DND-41 (cell line): ENCODE measurements around the gene MYH7.
"Not testable (repeated sequence)": the region's sequence is repeated elsewhere in the genome, so short reads cannot be mapped to it uniquely, and the experiment has no call there.

Experiments used
- ATAC-seq: fragments of 200-7000 bp; cut with Tn5 transposase; 3 replicates; pipeline ENCODE4 v1.9.1; 2021; ENCODE audit warnings: low read depth; ENCODE audit not compliant: insufficient read depth
- DNase-seq: peaks from one replicate; pipeline ENCODE4 v3.0.0-alpha.2; 2020
- H2AFZ ChIP-seq: 2 replicates; pipeline ENCODE4 v1.6.0; 2012; ENCODE audit warnings: low read depth, low read length
- H3K27ac ChIP-seq: 2 replicates; pipeline ENCODE4 v1.5.1; 2012; ENCODE audit warnings: low read length, inconsistent platforms
- H3K27me3 ChIP-seq: fragments of 200-600 bp; sonication (generic); 2 replicates; pipeline ENCODE4 v1.6.0; 2012; ENCODE audit warnings: low read length, mild to moderate bottlenecking, inconsistent platforms; ENCODE audit not compliant: insufficient read depth, poor library complexity
- H3K36me3 ChIP-seq: 2 replicates; pipeline ENCODE4 v1.5.1; 2012; ENCODE audit warnings: low read length, inconsistent platforms; ENCODE audit not compliant: insufficient read depth
- H3K4me1 ChIP-seq: 2 replicates; pipeline ENCODE4 v1.5.1; 2012; ENCODE audit warnings: mild to moderate bottlenecking, low read length; ENCODE audit not compliant: insufficient read depth
- H3K4me2 ChIP-seq: 2 replicates; pipeline ENCODE4 v1.6.0; 2012; ENCODE audit warnings: mild to moderate bottlenecking, moderate library complexity, low read length, inconsistent platforms; ENCODE audit not compliant: insufficient read depth
- H3K4me3 ChIP-seq, 2 experiments: fragments of 200-600 bp in 1 of 2; shearing (Covaris generic) in 1 of 2; 2 replicates each; pipeline ENCODE4 v1.5.1; 2012 to 2016; ENCODE audit warnings: inconsistent platforms in 2 of 2, low read length in 2 of 2, mild to moderate bottlenecking in 2 of 2, low read depth in 1 of 2, moderate library complexity in 1 of 2
- H3K79me2 ChIP-seq: 2 replicates; pipeline ENCODE4 v1.6.0; 2012; ENCODE audit warnings: low read length, inconsistent platforms; ENCODE audit not compliant: insufficient read depth
- H3K9ac ChIP-seq: 2 replicates; pipeline ENCODE4 v1.6.0; 2012; ENCODE audit warnings: low read depth, mild to moderate bottlenecking, inconsistent platforms, low read length, moderate library complexity
- H3K9me3 ChIP-seq: 2 replicates; pipeline ENCODE4 v1.5.1; 2012; ENCODE audit warnings: low read length, moderate library complexity, mild to moderate bottlenecking, inconsistent platforms; ENCODE audit not compliant: insufficient read depth, severe bottlenecking
- H4K20me1 ChIP-seq: 2 replicates; pipeline ENCODE4 v1.6.0; 2012; ENCODE audit warnings: low read length; ENCODE audit not compliant: insufficient read depth
- EZH2 ChIP-seq: IDR thresholded peaks from 3 replicates; pipeline ENCODE4 v1.6.1; 2012; ENCODE audit warnings: borderline replicate concordance, low read depth, mild to moderate bottlenecking, moderate library complexity, low read length, inconsistent platforms; ENCODE audit not compliant: severe bottlenecking
- TF ChIP-seq, protein P1 (sequence below): IDR thresholded peaks from 2 replicates; pipeline ENCODE4 v1.5.1; 2012; ENCODE audit warnings: borderline replicate concordance, low read length, moderate library complexity, mild to moderate bottlenecking; ENCODE audit not compliant: poor library complexity, severe bottlenecking; ENCODE audit errors: extremely low read depth

MYH7 gene

DNA sequence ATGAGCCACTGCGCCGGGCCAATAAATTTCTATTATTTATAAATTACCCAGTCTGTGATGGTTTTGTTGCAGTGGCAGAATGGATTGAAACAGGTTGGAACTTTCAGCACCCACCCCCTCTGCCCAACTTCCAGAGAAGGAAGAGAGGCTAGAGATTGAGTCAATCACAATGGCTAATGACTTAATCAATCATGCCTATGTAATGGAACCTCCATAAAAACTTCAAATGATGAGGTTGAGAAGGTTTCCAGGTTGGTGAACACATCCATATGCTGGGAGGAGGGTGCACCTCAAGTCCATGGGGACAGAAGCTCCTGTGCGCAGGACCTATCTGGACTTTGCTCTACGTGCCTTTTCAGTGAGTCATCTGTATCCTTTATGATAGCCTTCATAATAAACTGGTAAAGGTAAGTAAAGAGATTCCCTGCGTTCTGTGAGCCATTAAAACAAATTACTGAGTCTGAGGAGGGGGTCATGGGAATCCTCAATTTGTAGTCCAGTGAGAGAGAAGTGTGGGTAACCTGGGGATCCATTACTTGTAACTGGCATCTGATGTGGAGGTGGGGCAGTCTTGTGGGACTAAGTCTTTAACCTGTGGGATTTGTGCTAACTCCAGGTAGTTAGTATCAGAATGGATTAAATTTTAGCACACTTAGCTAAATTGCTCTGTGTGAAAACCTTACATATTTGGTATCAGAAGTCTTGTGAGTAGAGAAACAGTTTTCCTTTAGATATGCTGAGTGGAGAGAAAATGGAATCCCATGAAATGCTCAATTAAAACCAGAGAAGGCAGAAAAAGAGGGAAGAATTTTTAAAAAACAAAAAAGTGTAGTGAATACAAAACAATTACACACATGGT lies 22.4 kb upstream of the MYH7 start:
- Histone ChIP-seq H3K4me2 (no peak overlapping the region), H3K36me3 (no peaks in the 10 kb centered on the region), H4K20me1 (no peaks in the 10 kb centered on the region), H3K9me3 (no peaks in the 10 kb centered on the region), H3K27me3 (no peaks in the 10 kb centered on the region), H3K27ac (no peak overlapping the region), H3K9ac (no peak overlapping the region), H3K4me3 (no peak overlapping the region), H3K79me2 (no peaks in the 10 kb centered on the region), H2AFZ (no peak overlapping the region), H3K4me1 (no peaks in the 10 kb centered on the region)
- TF ChIP-seq EZH2, result no peak
- TF ChIP-seq, protein P1, sequence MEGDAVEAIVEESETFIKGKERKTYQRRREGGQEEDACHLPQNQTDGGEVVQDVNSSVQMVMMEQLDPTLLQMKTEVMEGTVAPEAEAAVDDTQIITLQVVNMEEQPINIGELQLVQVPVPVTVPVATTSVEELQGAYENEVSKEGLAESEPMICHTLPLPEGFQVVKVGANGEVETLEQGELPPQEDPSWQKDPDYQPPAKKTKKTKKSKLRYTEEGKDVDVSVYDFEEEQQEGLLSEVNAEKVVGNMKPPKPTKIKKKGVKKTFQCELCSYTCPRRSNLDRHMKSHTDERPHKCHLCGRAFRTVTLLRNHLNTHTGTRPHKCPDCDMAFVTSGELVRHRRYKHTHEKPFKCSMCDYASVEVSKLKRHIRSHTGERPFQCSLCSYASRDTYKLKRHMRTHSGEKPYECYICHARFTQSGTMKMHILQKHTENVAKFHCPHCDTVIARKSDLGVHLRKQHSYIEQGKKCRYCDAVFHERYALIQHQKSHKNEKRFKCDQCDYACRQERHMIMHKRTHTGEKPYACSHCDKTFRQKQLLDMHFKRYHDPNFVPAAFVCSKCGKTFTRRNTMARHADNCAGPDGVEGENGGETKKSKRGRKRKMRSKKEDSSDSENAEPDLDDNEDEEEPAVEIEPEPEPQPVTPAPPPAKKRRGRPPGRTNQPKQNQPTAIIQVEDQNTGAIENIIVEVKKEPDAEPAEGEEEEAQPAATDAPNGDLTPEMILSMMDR, result no peak
- no peak for DNase-seq
- ATAC-seq, result no peak

DNA sequence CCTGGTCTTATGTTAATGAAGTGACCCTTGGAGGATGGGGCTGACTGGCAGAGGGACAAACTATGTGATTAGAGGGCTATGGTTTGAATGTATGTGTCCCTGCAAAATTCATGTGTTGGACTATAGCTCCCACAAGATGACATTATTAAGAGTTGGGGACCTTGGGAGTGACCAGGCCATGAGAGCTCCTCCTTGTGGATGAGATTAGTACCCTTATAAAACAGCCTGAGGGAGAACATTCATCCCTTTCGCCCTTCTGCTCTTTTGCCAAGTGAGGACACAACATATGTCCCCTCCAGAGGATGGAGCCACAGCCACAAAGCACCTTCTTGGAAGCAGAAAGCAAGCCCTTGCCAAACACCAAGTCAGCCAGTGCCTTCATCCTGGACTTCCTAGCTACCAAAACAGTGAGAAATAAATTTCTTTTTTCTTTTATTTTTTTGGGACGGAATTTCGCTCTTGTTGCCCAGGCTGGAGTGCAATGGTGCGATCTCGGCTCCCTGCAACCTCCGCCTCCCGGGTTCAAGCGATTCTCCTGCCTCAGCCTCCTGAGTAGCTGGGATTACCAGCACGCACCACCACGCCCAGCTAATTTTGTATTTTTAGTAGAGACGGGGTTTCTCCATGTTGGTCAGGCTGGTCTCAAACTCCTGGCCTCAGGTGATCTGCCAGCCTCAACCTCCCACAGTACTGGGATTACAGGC lies 21.6 kb upstream of the MYH7 start:
- not testable (repeated sequence) for H3K27ac ChIP-seq, H3K36me3 ChIP-seq, DNase-seq, H3K9me3 ChIP-seq, H3K9ac ChIP-seq, H3K79me2 ChIP-seq, H4K20me1 ChIP-seq, ATAC-seq, H3K4me3 ChIP-seq, H3K27me3 ChIP-seq, H2AFZ ChIP-seq, H3K4me1 ChIP-seq, H3K4me2 ChIP-seq
- TF ChIP-seq, protein P1, result peak; percentile 26

DNA sequence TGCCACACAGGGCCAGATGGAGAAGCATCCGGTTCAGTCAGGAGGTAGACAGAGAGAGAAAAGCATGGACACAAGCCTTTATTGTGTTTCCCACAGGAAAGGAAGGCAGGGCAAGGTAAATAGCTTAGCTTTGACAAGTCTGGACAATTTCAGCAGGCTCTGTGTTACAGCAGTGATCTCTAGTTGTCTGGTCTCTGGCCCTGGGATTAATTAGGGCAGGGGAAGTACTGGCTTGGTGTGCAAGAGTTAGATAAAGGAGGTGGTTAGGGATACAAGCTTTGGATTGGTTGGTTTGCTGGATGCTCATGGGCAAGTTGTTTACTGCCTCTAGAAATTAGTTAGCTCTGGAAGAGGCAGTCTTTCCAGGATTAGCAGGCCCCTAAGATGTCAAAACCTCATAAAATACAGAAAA lies 19.0 kb upstream of the MYH7 start:
- Histone ChIP-seq H3K79me2 (no peaks in the 10 kb centered on the region), H3K36me3 (no peaks in the 10 kb centered on the region), H3K27me3 (no peaks in the 10 kb centered on the region), H2AFZ (no peak overlapping the region), H3K4me1 (no peaks in the 10 kb centered on the region), H3K9ac (no peak overlapping the region), H3K4me2 (no peak overlapping the region), H4K20me1 (no peaks in the 10 kb centered on the region), H3K27ac (no peak overlapping the region), H3K9me3 (no peaks in the 10 kb centered on the region), H3K4me3 (no peak overlapping the region)
- DNase-seq (no peak), ATAC-seq (no peak)
- no peak for TF ChIP-seq EZH2
- TF ChIP-seq, protein P1, result no peak
